SK-MEL-5 (cell line): Measurements from ENCODE around the gene AJAP1. TPM values are rescaled to one million over a fixed set of nuclear protein-coding genes. Genes with fewer than 3 reads are reported as not detected.

ENCODE experiments used
- DNase-seq: peaks from one replicate; pipeline ENCODE4 v3.0.0-alpha.2; 2016; ENCODE audit warnings: low read depth, low spot score
- in situ Hi-C: cut with HindIII; loops from 2 replicates; pipeline ENCODE4 v1.10.0; 2016; ENCODE audit warnings: low sequenced_read_pairs, high pct_unique_total_duplicates, low pct_unique_long_range_greater_than_20kb
- total RNA-seq: library from RNA; depleted of rRNA; stranded (reverse); fragments of >200 nt; shearing (Covaris generic); gene quantifications from 2 replicates; pipeline ENCODE4 v1.2.3, GENCODE V29; 2014

The AJAP1 gene
- total RNA-seq, 1 experiment from 2014 or later: not detected

DNA sequence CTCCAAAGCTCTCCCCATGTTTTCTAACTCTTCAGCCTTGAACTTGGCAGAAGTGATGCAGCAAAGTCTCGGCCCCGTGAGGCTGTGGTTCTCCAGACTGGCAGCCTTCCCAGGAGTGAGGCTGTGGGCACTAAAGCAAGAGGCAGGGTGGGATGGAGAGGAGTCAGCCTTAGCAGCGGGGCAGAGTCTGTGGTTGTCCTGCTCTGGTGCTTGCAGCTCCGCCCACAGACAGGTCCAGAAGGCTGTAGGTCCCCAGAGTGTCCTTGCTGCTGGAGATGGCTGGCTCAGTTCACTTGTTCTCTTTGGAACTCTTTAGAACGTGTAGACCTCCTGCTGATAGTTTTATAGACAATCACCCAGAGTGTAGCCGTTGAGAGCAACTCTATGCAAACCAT is 142.6 kb downstream of the AJAP1 start:
- DNase-seq: no peak
- in situ Hi-C loops: no loop called here

DNA sequence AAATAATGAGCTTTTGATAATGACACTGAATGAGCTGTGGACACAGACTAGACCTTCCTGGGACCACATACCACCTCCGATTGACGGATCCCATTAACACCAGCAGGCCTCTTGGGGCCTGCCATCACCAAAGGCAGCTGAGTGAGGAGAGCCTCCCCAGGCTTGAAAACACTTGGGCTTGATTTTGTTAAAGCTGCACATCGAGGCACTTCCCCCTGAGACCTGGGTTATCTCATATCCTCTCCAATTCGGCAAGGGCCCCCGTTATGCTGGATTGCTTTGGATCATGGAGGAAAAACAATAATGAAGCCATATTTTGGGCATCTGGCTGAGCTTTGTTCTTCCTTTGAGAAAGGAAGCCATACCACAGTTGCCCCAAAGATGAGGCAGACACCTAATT is 143.0 kb downstream of the AJAP1 start:
- in situ Hi-C loops: no loop called here
- DNase-seq: no peak

DNA sequence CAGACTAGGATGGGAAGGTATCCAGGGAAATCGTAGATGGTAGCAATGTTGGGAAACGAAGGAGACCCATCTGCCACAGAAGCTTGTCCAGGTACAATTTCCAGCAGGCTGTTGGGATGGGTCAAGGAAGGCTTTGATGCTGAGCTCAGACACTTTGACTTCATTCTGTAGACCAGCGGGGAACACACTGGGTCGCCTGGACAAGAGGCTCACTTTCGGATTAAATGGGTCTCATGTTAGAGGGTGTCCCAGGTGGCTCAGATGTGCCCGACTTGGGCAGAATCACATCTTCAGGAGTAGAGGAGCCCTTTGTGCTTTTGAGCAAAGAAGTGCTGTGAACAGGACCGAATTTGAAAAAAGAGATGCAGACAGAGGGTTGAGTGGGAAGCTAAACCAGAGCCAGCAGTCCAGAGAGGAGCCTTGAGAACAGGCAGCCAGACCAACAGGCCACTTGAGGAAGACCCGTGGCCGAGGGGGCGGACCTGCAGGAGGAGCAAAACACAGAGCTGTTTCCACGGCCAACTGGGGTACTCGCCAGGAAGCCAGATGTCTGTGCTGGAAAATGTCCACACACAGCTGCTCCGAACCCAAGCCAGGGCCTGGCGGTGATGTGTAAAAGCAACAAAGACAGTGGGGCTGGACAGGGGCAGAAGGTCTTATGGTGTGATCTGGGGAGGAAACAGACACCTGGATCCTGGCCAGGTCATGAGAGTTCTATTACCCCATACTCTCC is 146.9 kb downstream of the AJAP1 start:
- in situ Hi-C loops: no loop called here
- no peak for DNase-seq

DNA sequence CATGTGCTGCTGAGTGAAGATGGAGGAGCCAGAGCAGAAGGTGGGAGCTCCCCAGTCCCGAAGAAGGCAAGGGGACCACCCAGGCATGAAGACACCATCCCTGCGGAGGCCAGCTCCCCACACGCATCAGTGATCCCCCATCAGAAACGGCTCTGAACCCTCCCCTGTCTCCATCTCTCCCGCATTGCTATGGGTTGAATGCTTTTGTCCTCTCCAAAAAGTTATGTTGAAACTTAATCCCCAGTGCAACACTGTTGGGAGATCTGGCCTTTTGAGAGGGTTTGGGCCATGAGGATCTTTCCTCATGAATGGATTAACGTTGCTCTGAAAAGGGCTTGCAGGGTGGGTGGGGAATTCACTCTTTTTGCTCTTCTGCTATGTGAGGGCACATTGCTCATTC is 147.6 kb downstream of the AJAP1 start:
- in situ Hi-C loops: no loop called here
- DNase-seq: no peak

DNA sequence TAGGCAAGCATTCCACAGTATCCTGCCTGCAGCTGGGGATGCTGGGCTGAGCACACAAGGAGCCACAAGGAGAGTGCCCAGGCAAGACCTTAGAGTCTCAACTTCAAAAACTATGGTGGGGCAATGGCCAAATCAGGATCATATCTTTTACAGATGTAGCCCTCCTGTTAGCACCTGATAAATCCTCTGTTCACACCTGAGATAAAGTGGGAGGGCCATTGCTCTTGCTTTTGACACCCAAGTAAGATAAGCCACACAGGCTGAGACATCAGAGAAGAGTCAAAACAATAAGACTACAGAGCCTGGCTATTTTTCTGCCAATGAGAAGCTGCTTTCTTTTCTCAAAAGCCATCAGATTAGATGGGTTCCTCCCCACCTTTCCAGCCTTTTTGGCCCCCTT is 148.9 kb downstream of the AJAP1 start:
- in situ Hi-C loops: no loop called here
- no peak for DNase-seq

DNA sequence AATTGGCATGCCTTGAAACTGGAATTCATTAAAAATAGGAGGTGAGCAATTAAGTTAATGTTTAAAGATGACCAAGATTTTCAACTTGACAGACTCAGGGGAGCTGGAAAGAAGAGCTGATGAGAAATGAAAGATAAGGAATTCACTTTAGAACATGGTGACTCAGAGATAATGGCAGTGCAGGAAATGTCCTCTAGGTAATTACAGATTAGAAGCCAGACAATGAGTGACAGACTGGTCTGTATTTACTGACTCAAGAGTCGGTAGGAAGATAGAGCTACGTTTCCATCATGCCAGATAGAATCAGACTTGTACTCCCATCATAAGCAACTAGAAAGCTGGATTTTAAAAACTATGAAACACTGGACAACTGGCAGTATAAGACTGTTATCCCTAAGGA is 151.6 kb downstream of the AJAP1 start:
- in situ Hi-C loops: no loop called here
- no peak for DNase-seq

DNA sequence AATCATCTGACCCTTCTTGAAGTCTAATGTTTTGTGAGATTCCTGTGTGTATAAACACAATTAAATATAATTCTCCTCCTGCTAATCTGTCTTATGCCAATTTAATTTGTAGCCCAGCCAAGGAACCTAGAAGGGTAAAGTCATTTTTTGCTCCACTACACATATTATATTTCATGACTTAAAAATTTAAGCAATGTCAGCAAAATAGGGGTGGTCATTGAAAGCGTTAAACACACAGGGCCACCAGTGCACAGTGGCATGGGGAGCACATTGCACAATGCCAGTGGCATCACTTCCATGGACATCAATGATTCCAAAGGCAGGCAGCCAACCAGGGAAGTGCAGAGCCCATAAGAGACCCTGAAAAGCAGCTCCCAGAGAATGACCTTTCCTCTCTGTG is 166.1 kb downstream of the AJAP1 start:
- in situ Hi-C loops: no loop called here
- no peak for DNase-seq

DNA sequence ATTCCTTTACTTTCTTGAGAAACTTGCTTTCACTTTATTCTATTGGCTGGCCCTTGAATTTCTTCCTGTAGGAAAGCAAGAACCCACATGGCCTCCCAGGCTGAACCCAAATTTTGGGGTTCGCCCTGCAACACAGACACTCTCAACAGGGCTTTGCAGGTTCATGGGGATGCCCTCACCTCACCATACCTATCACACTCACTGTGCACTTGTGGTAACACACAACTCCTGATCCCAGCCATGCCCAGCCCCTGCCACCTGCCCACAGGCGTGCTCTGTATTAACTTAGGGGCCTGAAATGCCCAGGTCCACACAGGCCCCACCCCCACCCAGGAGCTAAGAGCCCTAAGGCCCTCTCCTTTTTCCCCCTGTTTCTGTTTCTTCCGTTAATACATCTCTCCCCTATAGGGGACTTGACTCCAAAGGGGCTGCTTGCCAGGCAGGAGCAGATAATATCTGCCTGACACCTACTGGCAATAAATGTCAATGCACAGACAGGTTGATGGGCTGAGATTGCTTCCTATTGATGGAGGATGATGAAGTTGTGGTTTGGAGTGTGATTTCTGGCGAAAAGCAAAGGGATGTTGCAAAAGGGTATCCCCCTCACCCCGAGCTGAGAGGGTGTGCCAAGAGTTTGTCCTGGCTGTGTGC is 171.5 kb downstream of the AJAP1 start:
- in situ Hi-C loops: no loop called here
- peak; percentile 41 for DNase-seq

DNA sequence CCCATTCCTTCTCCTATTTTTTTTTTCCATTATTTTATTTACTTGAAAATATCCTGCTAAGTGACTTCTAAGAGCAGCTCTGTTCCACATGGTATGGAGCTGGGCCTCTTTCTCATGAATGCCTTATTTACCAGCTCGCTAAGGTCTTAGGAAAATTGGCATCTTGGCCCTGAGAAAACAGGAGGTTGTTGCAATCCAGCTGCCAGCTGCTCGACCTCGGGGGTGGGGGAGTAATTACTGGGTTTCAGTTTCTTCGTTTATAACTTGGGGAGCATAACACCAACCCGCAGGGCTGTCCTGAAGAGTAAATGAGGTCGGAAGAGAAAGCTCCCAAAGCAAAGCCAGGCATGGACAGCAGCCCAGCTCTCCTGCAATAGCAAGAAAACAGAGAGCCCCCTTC is 176.3 kb downstream of the AJAP1 start:
- no peak for DNase-seq
- in situ Hi-C loops: no loop called here

DNA sequence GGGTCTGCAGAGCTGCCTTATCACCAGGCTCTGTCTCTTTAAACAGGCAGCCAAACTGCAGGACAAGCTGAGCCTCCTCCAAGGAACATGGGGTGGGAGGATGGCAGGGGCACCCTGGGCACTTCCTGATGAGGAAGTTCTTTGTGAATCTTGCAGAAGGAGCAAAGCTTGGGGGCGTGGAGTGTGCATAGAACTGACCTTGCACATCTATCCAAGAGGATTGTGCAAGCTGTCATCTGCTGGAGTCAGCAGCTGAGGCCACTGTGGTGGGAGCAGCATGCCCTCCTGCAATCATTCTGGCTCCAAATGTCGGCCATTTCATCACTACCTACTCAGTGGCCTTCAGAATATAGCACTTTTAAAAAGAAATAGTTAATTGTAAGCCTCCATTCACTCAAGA is 182.2 kb downstream of the AJAP1 start:
- in situ Hi-C loops: no loop called here
- DNase-seq: no peak

DNA sequence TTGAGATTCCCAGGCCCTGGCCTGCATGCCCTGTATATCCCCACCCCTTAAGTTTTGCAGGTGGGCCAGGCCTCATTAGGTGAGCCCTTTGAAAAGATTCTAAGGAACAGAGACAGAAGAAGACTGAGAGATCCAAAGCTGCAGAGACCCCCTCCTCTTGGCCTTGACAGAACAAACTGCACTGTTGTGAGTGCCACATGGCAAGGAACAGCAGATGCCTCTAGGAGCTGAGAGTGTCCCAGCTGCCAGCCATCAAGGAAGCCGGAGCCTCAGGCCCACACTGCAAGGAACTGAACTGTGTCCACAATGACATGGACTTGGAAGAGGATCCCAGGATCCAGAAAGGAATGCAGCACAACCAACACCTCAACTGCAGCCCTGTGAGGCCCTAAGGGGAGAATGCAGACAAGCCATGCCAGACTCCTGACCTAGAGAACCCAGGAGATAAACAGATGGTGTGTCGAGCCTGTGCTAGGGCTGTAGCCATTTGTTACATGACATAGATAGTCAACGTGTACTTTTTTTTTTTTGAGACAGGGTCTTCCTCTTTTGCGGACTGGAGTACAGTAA is 182.7 kb downstream of the AJAP1 start:
- in situ Hi-C loops: no loop called here
- no peak for DNase-seq

DNA sequence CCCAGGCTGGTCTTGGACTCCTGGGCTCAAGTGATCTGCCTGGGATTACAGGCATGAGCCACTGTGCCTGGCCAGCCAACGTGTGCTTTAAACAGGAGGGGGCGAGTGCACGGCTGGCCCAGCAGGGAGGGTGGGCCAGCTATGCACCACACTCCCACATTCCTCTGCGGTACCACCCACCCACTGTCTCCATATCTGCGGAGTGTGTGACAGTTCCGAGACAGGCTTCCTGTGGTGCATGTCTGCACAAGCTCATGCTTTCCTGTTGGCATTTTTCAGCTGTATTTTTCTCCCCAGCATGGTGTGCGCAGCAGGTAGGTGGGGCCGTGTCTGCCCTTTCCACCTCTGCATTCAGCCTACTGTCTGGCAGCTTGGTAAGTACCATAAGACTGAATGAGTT is 183.3 kb downstream of the AJAP1 start:
- in situ Hi-C loops: no loop called here
- DNase-seq: no peak

DNA sequence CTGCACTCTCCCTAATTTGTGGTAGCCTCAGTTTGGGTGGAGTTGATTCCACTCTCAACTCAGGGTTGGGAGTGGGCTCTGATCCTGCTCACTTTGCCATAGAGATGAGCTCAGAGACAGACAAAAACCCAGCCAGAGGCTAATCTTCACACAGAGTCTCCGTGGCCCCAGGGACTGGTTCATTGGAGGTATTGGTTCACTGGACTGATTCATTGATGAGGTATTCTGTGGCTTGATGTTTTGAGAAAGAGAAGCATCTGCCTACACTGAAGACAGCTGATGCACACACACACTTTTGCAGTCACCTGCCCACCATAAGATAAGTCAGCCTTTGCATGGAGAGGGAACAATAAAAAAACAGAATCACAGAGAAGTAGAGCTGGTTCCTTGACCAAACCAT is 183.8 kb downstream of the AJAP1 start:
- in situ Hi-C loops: no loop called here
- DNase-seq: no peak
